Diencephalon (tissue), 1 donor: ENCODE data around the gene RFPL4AL1. TPM values are rescaled to one million over a fixed set of nuclear protein-coding genes. Genes with fewer than 3 reads are reported as not detected.

Experiments used
- total RNA-seq: library from RNA; depleted of rRNA; stranded (reverse); fragments of >200 nt; gene quantifications from one replicate; pipeline ENCODE4 v1.2.3, GENCODE V29; 2014

RFPL4AL1 gene
- total RNA-seq, result not detected

DNA sequence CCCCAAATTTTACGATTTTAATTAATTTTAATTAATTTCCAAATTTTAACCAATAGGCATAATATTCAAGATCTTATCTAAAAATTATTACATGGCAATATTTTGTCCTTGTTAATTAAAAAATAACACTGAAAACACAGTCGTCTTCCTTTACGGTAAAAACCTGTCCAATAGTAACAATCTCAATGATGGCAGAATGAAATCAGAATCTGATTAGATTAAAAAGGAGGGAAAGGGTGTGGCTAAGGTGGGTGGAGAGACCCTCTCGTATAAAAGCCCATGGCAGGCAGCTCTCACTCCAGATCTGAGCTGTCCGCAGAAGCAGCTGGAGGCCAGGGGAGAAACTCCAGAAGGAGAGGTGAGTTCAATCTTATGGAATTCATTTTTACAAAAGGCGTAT lies at the start of gene RFPL4AL1:
TSS of gene RFPL4AL1 (plus strand) at position 301 of the 400 bp plus-strand sequence. CDS start 2,687 bp downstream, outside the sequence.

DNA sequence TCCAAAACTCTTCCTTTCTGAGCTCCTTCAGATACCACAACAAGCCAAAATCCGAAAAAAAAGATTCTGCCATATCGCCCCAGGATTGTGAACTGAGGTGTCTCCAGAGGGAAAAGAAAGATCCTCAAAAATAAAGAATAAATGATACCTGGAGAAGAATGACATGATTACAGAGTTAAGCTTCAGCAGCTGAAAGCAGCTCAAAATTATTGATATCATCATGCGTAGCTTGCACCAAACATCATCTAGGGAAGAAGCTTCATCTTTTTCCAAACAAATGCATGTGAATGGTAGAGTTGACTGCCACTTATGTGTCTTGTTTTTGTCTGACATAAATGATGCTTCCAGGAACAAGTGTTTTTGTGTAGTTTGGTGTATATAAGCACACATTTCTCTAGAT lies 30.6 kb upstream of the RFPL4AL1 start, which contains the start of gene NLRP9:
TSS of gene NLRP9 (minus strand) at position 101 of the 400 bp plus-strand sequence. CDS start at position 73, 28 bp downstream.

DNA sequence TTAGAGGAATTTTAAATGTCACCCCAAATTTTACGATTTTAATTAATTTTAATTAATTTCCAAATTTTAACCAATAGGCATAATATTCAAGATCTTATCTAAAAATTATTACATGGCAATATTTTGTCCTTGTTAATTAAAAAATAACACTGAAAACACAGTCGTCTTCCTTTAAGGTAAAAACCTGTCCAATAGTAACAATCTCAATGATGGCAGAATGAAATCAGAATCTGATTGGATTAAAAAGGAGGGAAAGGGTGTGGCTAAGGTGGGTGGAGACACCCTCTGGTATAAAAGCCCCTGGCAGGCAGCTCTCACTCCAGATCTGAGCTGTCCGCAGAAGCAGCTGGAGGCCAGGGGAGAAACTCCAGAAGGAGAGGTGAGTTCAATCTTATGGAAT lies 10.1 kb upstream of the RFPL4AL1 start, which contains the start of gene RFPL4A:
TSS of gene RFPL4A (plus strand) at position 301 of the 400 bp plus-strand sequence. CDS start 2,704 bp downstream, outside the sequence.

Other genes starting within 250 kb of the RFPL4AL1 start
- gene SBK2, start 232.0 kb upstream of the RFPL4AL1 start, total RNA-seq, result not detected
- not detected for gene SBK3, start 223.6 kb upstream of the RFPL4AL1 start, total RNA-seq
- 4.6 TPM for gene ZNF579, start 188.3 kb upstream of the RFPL4AL1 start, total RNA-seq
- gene FIZ1, start 169.6 kb upstream of the RFPL4AL1 start, total RNA-seq, result 5.3 TPM
- gene ZNF524, start 168.8 kb upstream of the RFPL4AL1 start, total RNA-seq, result 3.0 TPM
- gene ZNF865, start 163.5 kb upstream of the RFPL4AL1 start, total RNA-seq, result 1.8 TPM
- 6.5 TPM for gene ZNF784, start 144.6 kb upstream of the RFPL4AL1 start, total RNA-seq
- gene ZNF580, start 128.1 kb upstream of the RFPL4AL1 start, total RNA-seq, result 6.9 TPM
- 7.8 TPM for gene ZNF581, start 125.5 kb upstream of the RFPL4AL1 start, total RNA-seq
- 16.6 TPM for gene CCDC106, start 120.9 kb upstream of the RFPL4AL1 start, total RNA-seq
- 76.1 TPM for gene U2AF2, start 114.1 kb upstream of the RFPL4AL1 start, total RNA-seq
- 33.2 TPM for gene EPN1, start 93.9 kb upstream of the RFPL4AL1 start, total RNA-seq
- gene NLRP9, start 30.7 kb upstream of the RFPL4AL1 start, total RNA-seq, result not detected
- gene RFPL4A, start 10.0 kb upstream of the RFPL4AL1 start, total RNA-seq, result not detected
- under 0.01 TPM for gene NLRP11, start 62.9 kb downstream of the RFPL4AL1 start, total RNA-seq
- gene NLRP4, start 67.4 kb downstream of the RFPL4AL1 start, total RNA-seq, result under 0.01 TPM
- not detected for gene NLRP13, start 163.2 kb downstream of the RFPL4AL1 start, total RNA-seq
- not detected for gene NLRP8, start 178.7 kb downstream of the RFPL4AL1 start, total RNA-seq
- under 0.01 TPM for gene NLRP5, start 217.7 kb downstream of the RFPL4AL1 start, total RNA-seq